ENCODE results near the gene CRYBA4.

The CRYBA4 gene

GRCh38 chr22:26615830-26616435, 5.8 kb upstream of the CRYBA4 start:
- TF ChIP-seq ZFX (IDR thresholded peaks at IDR 0.05): no peak
- TF ChIP-seq, protein P1, sequence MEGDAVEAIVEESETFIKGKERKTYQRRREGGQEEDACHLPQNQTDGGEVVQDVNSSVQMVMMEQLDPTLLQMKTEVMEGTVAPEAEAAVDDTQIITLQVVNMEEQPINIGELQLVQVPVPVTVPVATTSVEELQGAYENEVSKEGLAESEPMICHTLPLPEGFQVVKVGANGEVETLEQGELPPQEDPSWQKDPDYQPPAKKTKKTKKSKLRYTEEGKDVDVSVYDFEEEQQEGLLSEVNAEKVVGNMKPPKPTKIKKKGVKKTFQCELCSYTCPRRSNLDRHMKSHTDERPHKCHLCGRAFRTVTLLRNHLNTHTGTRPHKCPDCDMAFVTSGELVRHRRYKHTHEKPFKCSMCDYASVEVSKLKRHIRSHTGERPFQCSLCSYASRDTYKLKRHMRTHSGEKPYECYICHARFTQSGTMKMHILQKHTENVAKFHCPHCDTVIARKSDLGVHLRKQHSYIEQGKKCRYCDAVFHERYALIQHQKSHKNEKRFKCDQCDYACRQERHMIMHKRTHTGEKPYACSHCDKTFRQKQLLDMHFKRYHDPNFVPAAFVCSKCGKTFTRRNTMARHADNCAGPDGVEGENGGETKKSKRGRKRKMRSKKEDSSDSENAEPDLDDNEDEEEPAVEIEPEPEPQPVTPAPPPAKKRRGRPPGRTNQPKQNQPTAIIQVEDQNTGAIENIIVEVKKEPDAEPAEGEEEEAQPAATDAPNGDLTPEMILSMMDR (conservative IDR thresholded peaks at IDR 0.05): no peak
- no peak overlapping the region for H3K27ac ChIP-seq

GRCh38 chr22:26616650-26617049, 5.1 kb upstream of the CRYBA4 start:
- no peak overlapping the region for H3K27ac ChIP-seq
- TF ChIP-seq, protein P1 (conservative IDR thresholded peaks at IDR 0.05): no peak
- no peak for TF ChIP-seq ZFX (IDR thresholded peaks at IDR 0.05)

DNA sequence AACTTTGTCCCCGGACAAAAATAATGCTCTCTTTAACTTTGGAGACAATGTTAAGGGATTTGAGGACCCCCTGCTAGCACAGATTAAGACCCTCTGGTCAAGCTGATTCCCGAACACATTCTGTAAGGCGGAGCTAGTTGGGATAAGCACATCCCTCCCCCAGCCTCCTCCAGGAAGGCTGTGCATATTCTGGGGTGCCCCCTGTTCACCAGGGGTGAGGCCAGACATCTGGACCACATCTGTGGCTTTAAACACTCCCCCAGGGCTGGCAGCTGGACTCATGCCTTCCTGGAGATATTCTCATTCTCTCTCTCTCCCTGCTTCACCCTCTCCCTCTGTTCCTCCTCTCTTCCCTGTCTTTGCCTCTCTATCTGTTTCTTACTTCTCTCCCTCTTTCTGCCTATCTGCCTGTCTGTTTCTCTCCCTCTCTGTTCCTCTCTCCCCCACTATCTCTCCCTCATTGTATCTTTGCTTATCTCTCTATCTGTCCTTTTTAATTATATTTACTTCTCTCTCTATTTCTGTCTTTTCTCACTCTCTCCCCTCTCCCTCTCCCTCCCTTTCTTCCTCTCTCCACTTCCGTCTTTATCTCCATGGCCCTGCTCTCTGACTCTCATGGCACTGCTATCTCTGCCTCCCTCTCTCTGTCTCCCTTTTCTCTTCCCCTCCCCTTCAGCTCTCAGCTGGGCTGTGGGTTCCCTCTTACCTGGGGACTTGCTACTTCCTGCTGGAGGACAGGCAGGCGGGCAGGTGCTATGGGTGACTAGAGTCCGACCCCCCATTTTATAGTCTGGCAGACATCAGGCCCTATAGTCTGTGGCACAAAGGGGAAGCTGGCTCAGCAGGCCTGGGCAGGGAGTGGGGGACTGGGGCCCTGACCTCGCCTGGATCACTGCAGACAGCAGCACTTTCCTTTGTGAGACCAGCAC, 4.2 kb upstream of the CRYBA4 start, which contains the start of gene CRYBB1:
Gene CRYBB1, minus strand, starts transcription at position 757 of the 929 bp plus-strand sequence. CDS start 1,708 bp downstream, outside the sequence.
- TF ChIP-seq, protein P1 (conservative IDR thresholded peaks at IDR 0.05): no peak
- TF ChIP-seq ZFX (IDR thresholded peaks at IDR 0.05): no peak
- H3K27ac ChIP-seq: no peak within 1 kb of the TSS

- no peak for TF ChIP-seq ZFX (IDR thresholded peaks at IDR 0.05)
- TF ChIP-seq, protein P1 (conservative IDR thresholded peaks at IDR 0.05): no peak
Observed at GRCh38 chr22:26618455-26618854, 3.3 kb upstream of the CRYBA4 start.

DNA sequence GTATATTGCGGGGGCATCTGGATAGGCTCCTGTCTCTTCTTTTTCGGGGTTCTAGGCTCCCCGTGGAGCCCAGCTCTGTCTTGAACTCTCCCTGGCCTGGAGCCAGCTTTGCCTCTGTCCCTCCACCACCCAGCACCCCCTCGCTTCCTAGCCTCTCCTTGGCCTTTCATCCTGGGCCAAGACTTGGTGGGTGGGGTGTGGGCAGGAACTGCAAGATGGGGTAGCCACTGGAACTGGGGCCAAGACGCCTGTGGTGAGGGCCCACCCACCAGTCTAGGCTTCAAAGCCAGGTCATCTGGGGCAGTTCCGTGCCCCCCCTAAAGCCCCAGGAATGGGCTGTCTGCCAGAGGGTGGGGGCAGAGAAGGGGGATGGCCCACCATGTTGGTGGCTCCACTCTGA, 2.3 kb upstream of the CRYBA4 start:
- H3K27ac ChIP-seq: no peak overlapping the region
- TF ChIP-seq, protein P1 (conservative IDR thresholded peaks at IDR 0.05): no peak
- TF ChIP-seq ZFX (IDR thresholded peaks at IDR 0.05): no peak

More at GRCh38 chr22:26618455-26618854, 3.3 kb upstream of the CRYBA4 start:
- H3K27ac ChIP-seq: no peak overlapping the region

DNA sequence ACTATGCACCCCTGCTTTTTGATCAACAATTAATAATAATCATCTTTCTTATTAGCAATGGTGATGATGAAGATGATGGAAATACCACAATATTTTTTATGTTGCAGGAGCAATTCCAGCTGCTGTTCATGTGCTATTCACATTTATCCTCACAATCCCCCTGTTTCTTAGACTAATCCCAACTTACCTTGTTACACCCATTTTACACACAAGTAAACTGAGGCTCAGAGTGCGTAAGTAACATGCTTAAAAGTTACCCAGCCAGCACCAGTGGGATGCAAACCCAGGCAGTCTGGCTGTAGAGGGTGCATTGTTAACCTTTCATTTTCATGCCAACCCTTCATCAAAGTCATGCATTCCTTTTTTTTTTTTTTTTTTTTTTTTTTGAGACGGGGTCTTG, 1.6 kb upstream of the CRYBA4 start:
- H3K27ac ChIP-seq: no peak overlapping the region
- no peak for TF ChIP-seq ZFX (IDR thresholded peaks at IDR 0.05)
- TF ChIP-seq, protein P1 (conservative IDR thresholded peaks at IDR 0.05): no peak

- TF ChIP-seq ZFX (IDR thresholded peaks at IDR 0.05): no peak
- TF ChIP-seq, protein P1 (conservative IDR thresholded peaks at IDR 0.05): no peak
- H3K27ac ChIP-seq: no peak overlapping the region
Observed at GRCh38 chr22:26623984-26624383, 2.2 kb downstream of the CRYBA4 start.
